Stimulated activated CD8-positive, alpha-beta memory T cell treated with anti-CD3 and anti-CD28 coated beads, Interleukin-15, amount 100 ng/mL, for 48 hours (primary cell): ENCODE data around the gene SATL1.
"Not testable (repeated sequence)": the region's sequence is repeated elsewhere in the genome, so short reads cannot be mapped to it uniquely, and the experiment has no call there.

Source experiments
- DNase-seq, 2 donors: peaks; one replicate each; pipeline ENCODE4 v3.0.0-alpha.2; 2020; ENCODE audit warnings: low read depth in 2 of 2

The SATL1 gene

GRCh38 chrX:85111347-85111746 is 132.2 kb downstream of the SATL1 start:
- no peak for DNase-seq

GRCh38 chrX:85109235-85109634 is 134.3 kb downstream of the SATL1 start:
- DNase-seq, result no peak

- no peak for DNase-seq
Measured at GRCh38 chrX:85108165-85108564, 135.4 kb downstream of the SATL1 start.

GRCh38 chrX:85107407-85107806 is 136.2 kb downstream of the SATL1 start:
- no peak for DNase-seq

GRCh38 chrX:85089321-85089840 is 154.2 kb downstream of the SATL1 start:
- DNase-seq, result no peak

- DNase-seq, result no peak
Measured at GRCh38 chrX:85084770-85085393, 158.7 kb downstream of the SATL1 start.

- DNase-seq, result not testable (repeated sequence)
Measured at GRCh38 chrX:85077247-85077646, 166.3 kb downstream of the SATL1 start.

- no peak for DNase-seq
Measured at GRCh38 chrX:85065512-85066198, 177.9 kb downstream of the SATL1 start.

- DNase-seq, result no peak
Measured at GRCh38 chrX:85052636-85053343, 190.8 kb downstream of the SATL1 start.

- DNase-seq, result no peak
Measured at GRCh38 chrX:85052205-85052604, 191.4 kb downstream of the SATL1 start.

- DNase-seq, result no peak
Measured at GRCh38 chrX:85051627-85052026, 192.0 kb downstream of the SATL1 start.
